ENCODE results near the gene THSD7B.

The THSD7B gene

DNA sequence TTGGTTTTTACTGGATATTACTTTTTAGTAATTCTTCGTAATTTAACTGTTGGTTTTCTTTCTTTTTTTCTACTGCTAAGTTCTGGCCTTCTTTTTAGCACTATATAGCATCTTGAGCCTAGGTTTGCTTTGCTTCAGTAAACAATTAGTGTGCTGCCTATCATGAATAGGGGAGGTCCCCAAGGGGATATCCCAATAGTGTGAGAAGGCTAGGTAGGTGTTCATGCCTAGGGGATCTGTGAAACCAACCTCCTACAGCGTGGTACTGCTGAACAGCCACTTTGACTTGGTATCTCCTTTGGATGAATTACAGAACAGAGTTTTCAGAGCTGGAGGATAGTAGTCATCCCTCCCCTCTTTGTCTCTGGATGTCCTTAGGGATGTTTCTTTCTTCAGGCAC, 888.7 kb downstream of the THSD7B start:
- TF ChIP-seq FOXP2 (optimal IDR thresholded peaks at IDR 0.05; ENCODE audit: control extremely low read depth, extremely low read length, insufficient read depth) (no peak), POLR2AphosphoS5 (IDR thresholded peaks at IDR 0.05; ENCODE audit: borderline replicate concordance, low read depth, low read length) (no peak), EZH2 (IDR thresholded peaks at IDR 0.05) (no peak)
- DNase-seq (ENCODE audit: low read depth, low spot score), result peak; percentile 16
- Histone ChIP-seq H3K4me3 (no peak overlapping the region), H3K9me3 (ENCODE audit: low read depth, low read length) (no peaks in the 10 kb centered on the region), H3K9ac (ENCODE audit: insufficient read length) (no peak overlapping the region), H3K36me3 (ENCODE audit: insufficient read depth, low read length) (no peaks in the 10 kb centered on the region), H3K27ac (no peak overlapping the region)

GRCh38 chr2:137655814-137656213, 890.5 kb downstream of the THSD7B start:
- Histone ChIP-seq H3K4me3 (no peak overlapping the region), H3K27ac (no peak overlapping the region), H3K9ac (ENCODE audit: insufficient read length) (no peak overlapping the region), H3K9me3 (ENCODE audit: low read depth, low read length) (no peaks in the 10 kb centered on the region), H3K36me3 (ENCODE audit: insufficient read depth, low read length) (no peaks in the 10 kb centered on the region)
- DNase-seq (ENCODE audit: low read depth, low spot score), result no peak
- TF ChIP-seq POLR2AphosphoS5 (IDR thresholded peaks at IDR 0.05; ENCODE audit: borderline replicate concordance, low read depth, low read length) (no peak), EZH2 (IDR thresholded peaks at IDR 0.05) (no peak), FOXP2 (optimal IDR thresholded peaks at IDR 0.05; ENCODE audit: control extremely low read depth, extremely low read length, insufficient read depth) (no peak)

- TF ChIP-seq POLR2AphosphoS5 (IDR thresholded peaks at IDR 0.05; ENCODE audit: borderline replicate concordance, low read depth, low read length), result no peak
- TF ChIP-seq EZH2 (IDR thresholded peaks at IDR 0.05), result no peak
- no peak for TF ChIP-seq FOXP2 (optimal IDR thresholded peaks at IDR 0.05; ENCODE audit: control extremely low read depth, extremely low read length, insufficient read depth)
- H3K9ac ChIP-seq (ENCODE audit: insufficient read length), result no peak overlapping the region
- no peak overlapping the region for H3K4me3 ChIP-seq
- no peak overlapping the region for H3K27ac ChIP-seq
- H3K9me3 ChIP-seq (ENCODE audit: low read depth, low read length), result no peaks in the 10 kb centered on the region
- DNase-seq (ENCODE audit: low read depth, low spot score), result no peak
- no peaks in the 10 kb centered on the region for H3K36me3 ChIP-seq (ENCODE audit: insufficient read depth, low read length)
Observed at GRCh38 chr2:137658433-137658832, 893.1 kb downstream of the THSD7B start.

- H3K9ac ChIP-seq (ENCODE audit: insufficient read length), result no peak overlapping the region
- DNase-seq (ENCODE audit: low read depth, low spot score), result no peak
- no peak for TF ChIP-seq FOXP2 (optimal IDR thresholded peaks at IDR 0.05; ENCODE audit: control extremely low read depth, extremely low read length, insufficient read depth)
- TF ChIP-seq EZH2 (IDR thresholded peaks at IDR 0.05), result no peak
- no peak for TF ChIP-seq POLR2AphosphoS5 (IDR thresholded peaks at IDR 0.05; ENCODE audit: borderline replicate concordance, low read depth, low read length)
Observed at GRCh38 chr2:137659616-137660015, 894.3 kb downstream of the THSD7B start.

DNA sequence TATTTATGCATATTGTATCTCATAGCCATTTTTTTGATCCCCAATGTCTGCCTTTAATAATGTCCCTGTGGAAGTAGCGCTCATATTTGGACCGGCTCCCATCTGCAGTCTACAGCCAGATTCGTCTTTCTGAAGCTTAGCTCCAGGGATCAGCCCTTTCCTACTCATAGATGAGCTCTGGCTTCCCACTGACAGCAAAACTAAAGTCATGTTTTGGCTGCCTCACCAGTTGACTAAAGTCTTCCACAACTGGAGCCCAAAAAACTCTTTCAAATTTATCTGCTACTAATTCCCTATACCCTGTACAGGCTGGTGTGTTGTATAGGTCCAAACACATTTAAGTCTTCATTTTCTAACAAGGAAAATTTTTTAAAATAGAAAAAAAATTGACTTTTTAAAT, 904.8 kb downstream of the THSD7B start:
- no peak for TF ChIP-seq EZH2 (IDR thresholded peaks at IDR 0.05)
- no peak for TF ChIP-seq FOXP2 (optimal IDR thresholded peaks at IDR 0.05; ENCODE audit: control extremely low read depth, extremely low read length, insufficient read depth)
- Histone ChIP-seq H3K9me3 (ENCODE audit: low read depth, low read length) (no peaks in the 10 kb centered on the region), H3K4me3 (no peak overlapping the region), H3K27ac (no peak overlapping the region), H3K36me3 (ENCODE audit: insufficient read depth, low read length) (no peaks in the 10 kb centered on the region), H3K9ac (ENCODE audit: insufficient read length) (no peak overlapping the region)
- no peak for DNase-seq (ENCODE audit: low read depth, low spot score)

More at GRCh38 chr2:137659616-137660015, 894.3 kb downstream of the THSD7B start:
- Histone ChIP-seq H3K27ac (no peak overlapping the region), H3K4me3 (no peak overlapping the region), H3K9me3 (ENCODE audit: low read depth, low read length) (no peaks in the 10 kb centered on the region), H3K36me3 (ENCODE audit: insufficient read depth, low read length) (no peaks in the 10 kb centered on the region)

DNA sequence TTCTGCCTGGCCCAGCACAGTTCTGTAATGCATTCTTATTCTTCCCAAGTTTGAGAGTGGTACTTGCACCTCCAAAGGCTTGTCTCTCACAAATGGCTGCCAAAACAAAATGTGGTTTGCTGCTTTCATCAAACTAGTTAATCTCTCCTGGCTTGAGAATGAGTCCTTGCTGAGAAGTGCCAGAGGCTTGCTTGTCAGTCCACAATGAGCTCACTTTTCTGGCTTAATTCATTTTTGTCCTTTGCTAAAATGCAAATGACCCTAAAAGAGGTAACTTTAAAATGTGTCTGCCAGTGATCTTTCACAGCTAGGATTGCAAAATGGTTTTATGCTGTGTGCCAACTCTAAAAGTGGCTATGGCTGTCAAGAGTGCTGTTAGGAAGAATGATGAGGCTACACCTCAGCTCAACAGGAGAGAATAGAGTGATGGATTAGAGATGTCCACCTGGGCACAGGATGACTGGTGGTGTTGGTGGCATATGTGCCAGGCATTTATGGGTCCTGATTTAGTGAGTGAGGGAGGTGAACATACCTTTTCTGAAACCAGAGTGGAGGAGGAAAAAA, 907.7 kb downstream of the THSD7B start:
- H3K36me3 ChIP-seq (ENCODE audit: insufficient read depth, low read length), result no peaks in the 10 kb centered on the region
- TF ChIP-seq FOXP2 (optimal IDR thresholded peaks at IDR 0.05; ENCODE audit: control extremely low read depth, extremely low read length, insufficient read depth), result no peak
- no peak for TF ChIP-seq EZH2 (IDR thresholded peaks at IDR 0.05)
- no peak for DNase-seq (ENCODE audit: low read depth, low spot score)
- H3K9me3 ChIP-seq (ENCODE audit: low read depth, low read length), result no peaks in the 10 kb centered on the region
- no peak overlapping the region for H3K27ac ChIP-seq
- H3K9ac ChIP-seq (ENCODE audit: insufficient read length), result no peak overlapping the region
- H3K4me3 ChIP-seq, result no peak overlapping the region

GRCh38 chr2:137674991-137675390, 909.6 kb downstream of the THSD7B start:
- DNase-seq (ENCODE audit: low read depth, low spot score), result no peak
- TF ChIP-seq EZH2 (IDR thresholded peaks at IDR 0.05) (no peak), POLR2AphosphoS5 (IDR thresholded peaks at IDR 0.05; ENCODE audit: borderline replicate concordance, low read depth, low read length) (no peak), FOXP2 (optimal IDR thresholded peaks at IDR 0.05; ENCODE audit: control extremely low read depth, extremely low read length, insufficient read depth) (no peak)
- H3K9me3 ChIP-seq (ENCODE audit: low read depth, low read length), result no peaks in the 10 kb centered on the region

GRCh38 chr2:137675584-137676327, 910.4 kb downstream of the THSD7B start:
- DNase-seq (ENCODE audit: low read depth, low spot score), result no peak
- H3K36me3 ChIP-seq (ENCODE audit: insufficient read depth, low read length), result no peaks in the 10 kb centered on the region
- H3K4me3 ChIP-seq, result no peak overlapping the region
- no peak overlapping the region for H3K9ac ChIP-seq (ENCODE audit: insufficient read length)
- H3K27ac ChIP-seq, result no peak overlapping the region
- H3K9me3 ChIP-seq (ENCODE audit: low read depth, low read length), result no peaks in the 10 kb centered on the region
- TF ChIP-seq POLR2AphosphoS5 (IDR thresholded peaks at IDR 0.05; ENCODE audit: borderline replicate concordance, low read depth, low read length), result no peak
- no peak for TF ChIP-seq FOXP2 (optimal IDR thresholded peaks at IDR 0.05; ENCODE audit: control extremely low read depth, extremely low read length, insufficient read depth)
- no peak for TF ChIP-seq EZH2 (IDR thresholded peaks at IDR 0.05)

More at GRCh38 chr2:137674991-137675390, 909.6 kb downstream of the THSD7B start:
- Histone ChIP-seq H3K9ac (ENCODE audit: insufficient read length) (no peak overlapping the region), H3K4me3 (no peak overlapping the region), H3K27ac (no peak overlapping the region), H3K36me3 (ENCODE audit: insufficient read depth, low read length) (no peaks in the 10 kb centered on the region)
